ENCODE data around the gene SPAG6.
A peak's percentile ranks its signal among the peaks of the same experiment; 100 is the strongest.

GRCh38 chr10:22301193-22301592 lies 44.1 kb upstream of the SPAG6 start:
- 0 out of 2 replicates have a peak, but pooled peaks have one; percentile 23 for TF ChIP-seq CTCF (tag by site-specific recombination; IDR thresholded peaks at IDR 0.05)
- TF ChIP-seq TRIM28 (IDR thresholded peaks at IDR 0.05; ENCODE audit: borderline replicate concordance, low read length): no peak
- no peak for TF ChIP-seq ZNF274 (IDR thresholded peaks at IDR 0.05; ENCODE audit: low read length)
- no peak for TF ChIP-seq ZNF274 (tag by site-specific recombination; IDR thresholded peaks at IDR 0.05; ENCODE audit: borderline replicate concordance)
- TF ChIP-seq KLF1 (tag by site-specific recombination; IDR thresholded peaks at IDR 0.05): no peak
- TF ChIP-seq ZSCAN23 (tag by site-specific recombination; IDR thresholded peaks at IDR 0.05): no peak
- no peak for TF ChIP-seq KLF10 (tag by site-specific recombination; IDR thresholded peaks at IDR 0.05)
- TF ChIP-seq ZBTB7A (tag by site-specific recombination; IDR thresholded peaks at IDR 0.05; ENCODE audit: low read depth): no peak
- no peak for TF ChIP-seq ZNF10 (tag by site-specific recombination; IDR thresholded peaks at IDR 0.05)

Measured in HEK293 (cell line).